ENCODE measurements around the gene LRRC10B. TPM values are rescaled to one million over a fixed set of nuclear protein-coding genes. Genes with fewer than 3 reads are reported as not detected.
A peak's percentile ranks its signal among the peaks of the same experiment; 100 is the strongest.

The LRRC10B gene
- total and polyA plus RNA-seq, 2 of the 8 experiments (the other 6 are each of a cell fraction or from before 2014, with no cell fraction given), result 0.47 to 0.71 TPM

DNA sequence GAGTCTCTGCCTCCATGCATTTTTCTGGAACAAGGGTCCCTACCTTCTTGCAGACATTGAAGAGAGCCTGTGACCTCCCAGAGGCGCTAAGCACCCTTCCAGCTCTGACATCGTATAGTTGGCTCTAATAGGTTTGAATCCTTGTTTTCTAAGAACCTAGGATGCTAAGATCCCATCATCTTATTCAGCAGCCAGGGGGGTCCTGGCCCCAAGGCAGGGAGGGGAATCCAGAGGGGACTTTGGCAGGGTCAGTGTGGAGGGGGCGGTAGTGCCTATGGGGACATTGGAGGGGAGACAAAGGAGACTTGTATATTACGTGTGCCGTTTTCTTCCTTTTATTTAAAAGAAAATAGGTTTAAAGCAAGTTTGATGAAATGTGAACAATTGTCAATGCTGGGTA is 3.4 kb upstream of the LRRC10B start:
- H3K56ac ChIP-seq (replicated peaks; ENCODE audit: insufficient read length, low read depth, low read length), result no peak overlapping the region
- H3K79me2 ChIP-seq (ENCODE audit: control insufficient read depth in 1 of 2, insufficient read depth in 2 of 2, low read length in 2 of 2), result no peaks in the 10 kb centered on the region
- H4K5ac ChIP-seq (ENCODE audit: insufficient read length, low read depth, low read length), result no peak overlapping the region
- no peak overlapping the region for H3K27ac ChIP-seq (ENCODE audit: low read depth, low read length)
- no peak for TF ChIP-seq CBX8 (IDR thresholded peaks at IDR 0.05; ENCODE audit: borderline replicate concordance, low read depth, low read length)
- TF ChIP-seq RFX5 (IDR thresholded peaks at IDR 0.05; ENCODE audit: borderline replicate concordance, low read depth, low read length), result no peak
- no peak for TF ChIP-seq SIX5 (IDR thresholded peaks at IDR 0.05; ENCODE audit: low read depth, low read length)
- TF ChIP-seq CREB1 (IDR thresholded peaks at IDR 0.05), result no peak
- TF ChIP-seq TAF7 (optimal IDR thresholded peaks at IDR 0.05; ENCODE audit: borderline replicate concordance, low read depth, low read length), result no peak
- no peak for TF ChIP-seq SP1 (IDR thresholded peaks at IDR 0.05; ENCODE audit: low read depth, low read length)
- TF ChIP-seq EZH2 (IDR thresholded peaks at IDR 0.05; ENCODE audit: low read depth, low read length, severe bottlenecking), result no peak
- no peak for TF ChIP-seq TEAD4 (IDR thresholded peaks at IDR 0.05; ENCODE audit: low read depth, low read length)
- no peak for TF ChIP-seq SIRT6 (IDR thresholded peaks at IDR 0.05; ENCODE audit: low read length)
- TF ChIP-seq FOSL1 (IDR thresholded peaks at IDR 0.05; ENCODE audit: insufficient read depth, low read depth, low read length), result no peak
- TF ChIP-seq MAFK (IDR thresholded peaks at IDR 0.05; ENCODE audit: low read depth, low read length), result no peak
- TF ChIP-seq HDAC6 (IDR thresholded peaks at IDR 0.05; ENCODE audit: low read depth, low read length), result no peak
- TF ChIP-seq BRCA1 (IDR thresholded peaks at IDR 0.05; ENCODE audit: low read depth, low read length), result no peak
- TF ChIP-seq HDAC2 (IDR thresholded peaks at IDR 0.05; ENCODE audit: borderline replicate concordance in 1 of 2, low read depth in 2 of 2, low read length in 2 of 2), result no peak
- ChIA-PET POLR2A (ENCODE audit: partially characterized antibody) (interaction anchor here (0.7 to 5.1 kb wide), 2 partner anchors 16 to 83 kb away, joined by 3 to 24 read pairs; no protein-coding TSS in a partner anchor), CTCF (ENCODE audit: partially characterized antibody) (interaction anchor here (0.7 to 40.4 kb wide), 4 partner anchors 13 to 140 kb away, joined by 3 to 2106 read pairs (median 25); a partner anchor contains a TSS)
- no peak overlapping the region for H3K4me3 ChIP-seq (ENCODE audit: extremely low read depth in 1 of 4, insufficient read depth in 2 of 4, low read depth in 3 of 4, low read length in 4 of 4)
- H3K14ac ChIP-seq (ENCODE audit: insufficient read length), result no peak overlapping the region
- WGBS, 2 experiments (ENCODE audit: extremely low coverage in 1 of 2, insufficient coverage in 1 of 2, insufficient read length in 1 of 2, insufficient replicate concordance in 2 of 2, low coverage in 1 of 2, low lambda C conversion rate in 2 of 2, missing lambda C conversion rate in 1 of 2), result 80% methylated on average over 5 of the region's 5 CpGs; no CpG with 5 or more reads in 1 of the 2 experiments
- H3K4me2 ChIP-seq (ENCODE audit: insufficient read depth in 1 of 2, low read depth in 2 of 2, low read length in 2 of 2), result no peak overlapping the region
- no peaks in the 10 kb centered on the region for H3K9me3 ChIP-seq (ENCODE audit: insufficient read depth in 2 of 2, low read depth in 1 of 2, low read length in 1 of 2)
- no peak overlapping the region for H3K9ac ChIP-seq (replicated peaks in 1 of 4; ENCODE audit: extremely low read depth in 1 of 4, low read depth in 3 of 4, low read length in 3 of 4)
- H3K23ac ChIP-seq (ENCODE audit: insufficient read length), result no peak overlapping the region
- DNase-seq (ENCODE audit: low read depth in 1 of 2, low spot score in 2 of 2) (no peak), FAIRE-seq (no peak)
- no peak overlapping the region for H3K4ac ChIP-seq (replicated peaks; ENCODE audit: insufficient read length, low read depth, low read length)
- no peak overlapping the region for H2BK120ac ChIP-seq (replicated peaks; ENCODE audit: low read depth, low read length)
- H2BK20ac ChIP-seq (ENCODE audit: low read length), result no peak overlapping the region
- peak overlapping the region; percentile 77; the same call in 1 of the 2 replicates for H2BK15ac ChIP-seq (ENCODE audit: low read length)
- peaks cover 4 to 26% (median 18%) of the 10 kb centered on the region in 4 experiments for H3K4me1 ChIP-seq (replicated peaks in 1 of 4; ENCODE audit: control insufficient read depth in 3 of 4, insufficient read depth in 4 of 4, low read length in 3 of 4)
- peaks cover 0 to 1% of the 10 kb centered on the region in 2 experiments for H4K20me1 ChIP-seq (replicated peaks in 1 of 2; ENCODE audit: control insufficient read depth in 1 of 2, insufficient read depth in 2 of 2, low read length in 2 of 2)
- H3K79me1 ChIP-seq (ENCODE audit: low read depth, low read length), result no peaks in the 10 kb centered on the region; the same call in 1 of the 2 replicates
- H3K23me2 ChIP-seq (ENCODE audit: low read depth, low read length), result peaks cover 10% of the 10 kb centered on the region; the same call in 1 of the 2 replicates
- no peak overlapping the region for H4K8ac ChIP-seq (ENCODE audit: extremely low read depth, insufficient read depth, low read length)
- H2AFZ ChIP-seq (ENCODE audit: low read length), result no peak overlapping the region
- no peak overlapping the region for H2BK5ac ChIP-seq (ENCODE audit: low read depth, low read length)
- H4K91ac ChIP-seq (replicated peaks; ENCODE audit: insufficient read length, low read length), result no peak overlapping the region
- H2BK12ac ChIP-seq (ENCODE audit: low read depth, low read length), result peak overlapping the region; percentile 71; the same call in 1 of the 2 replicates
- no peak overlapping the region for H2AK5ac ChIP-seq (ENCODE audit: low read depth, low read length)
- H3K36me3 ChIP-seq (ENCODE audit: control insufficient read depth in 2 of 4, insufficient read depth in 4 of 4, low read length in 3 of 4), result no peaks in the 10 kb centered on the region
- H3K27me3 ChIP-seq (replicated peaks in 1 of 4; ENCODE audit: control insufficient read depth in 3 of 4, extremely low read depth in 1 of 4, insufficient read depth in 3 of 4, low read length in 3 of 4), result peaks cover 7 to 33% (median 31%) of the 10 kb centered on the region in 4 experiments
- no peak overlapping the region for H3K18ac ChIP-seq (ENCODE audit: extremely low read depth, low read length)
